ENCODE data around the gene INVS. TPM values are rescaled to one million over a fixed set of nuclear protein-coding genes. Genes with fewer than 3 reads are reported as not detected.

INVS gene
- total RNA-seq, 1 donor from 2014 or later: 24.0 TPM

- no peaks in the 10 kb centered on the region for H3K9me3 Mint-ChIP-seq
- no peak overlapping the region for H3K4me3 Mint-ChIP-seq
- no peak overlapping the region for H3K27ac Mint-ChIP-seq
- TF ChIP-seq, protein P1, sequence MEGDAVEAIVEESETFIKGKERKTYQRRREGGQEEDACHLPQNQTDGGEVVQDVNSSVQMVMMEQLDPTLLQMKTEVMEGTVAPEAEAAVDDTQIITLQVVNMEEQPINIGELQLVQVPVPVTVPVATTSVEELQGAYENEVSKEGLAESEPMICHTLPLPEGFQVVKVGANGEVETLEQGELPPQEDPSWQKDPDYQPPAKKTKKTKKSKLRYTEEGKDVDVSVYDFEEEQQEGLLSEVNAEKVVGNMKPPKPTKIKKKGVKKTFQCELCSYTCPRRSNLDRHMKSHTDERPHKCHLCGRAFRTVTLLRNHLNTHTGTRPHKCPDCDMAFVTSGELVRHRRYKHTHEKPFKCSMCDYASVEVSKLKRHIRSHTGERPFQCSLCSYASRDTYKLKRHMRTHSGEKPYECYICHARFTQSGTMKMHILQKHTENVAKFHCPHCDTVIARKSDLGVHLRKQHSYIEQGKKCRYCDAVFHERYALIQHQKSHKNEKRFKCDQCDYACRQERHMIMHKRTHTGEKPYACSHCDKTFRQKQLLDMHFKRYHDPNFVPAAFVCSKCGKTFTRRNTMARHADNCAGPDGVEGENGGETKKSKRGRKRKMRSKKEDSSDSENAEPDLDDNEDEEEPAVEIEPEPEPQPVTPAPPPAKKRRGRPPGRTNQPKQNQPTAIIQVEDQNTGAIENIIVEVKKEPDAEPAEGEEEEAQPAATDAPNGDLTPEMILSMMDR (conservative IDR thresholded peaks at IDR 0.05): no peak
- H3K27me3 Mint-ChIP-seq: no peaks in the 10 kb centered on the region
- peaks cover 42% of the 10 kb centered on the region for H3K36me3 Mint-ChIP-seq
- H3K4me1 Mint-ChIP-seq (ENCODE audit: unreplicated experiment): peaks cover 4% of the 10 kb centered on the region
- no peak for DNase-seq (ENCODE audit: extremely low spot score, unreplicated experiment)
These were observed 195.3 kb downstream of the INVS start for GRCh38 chr9:100294341-100294740.

DNA sequence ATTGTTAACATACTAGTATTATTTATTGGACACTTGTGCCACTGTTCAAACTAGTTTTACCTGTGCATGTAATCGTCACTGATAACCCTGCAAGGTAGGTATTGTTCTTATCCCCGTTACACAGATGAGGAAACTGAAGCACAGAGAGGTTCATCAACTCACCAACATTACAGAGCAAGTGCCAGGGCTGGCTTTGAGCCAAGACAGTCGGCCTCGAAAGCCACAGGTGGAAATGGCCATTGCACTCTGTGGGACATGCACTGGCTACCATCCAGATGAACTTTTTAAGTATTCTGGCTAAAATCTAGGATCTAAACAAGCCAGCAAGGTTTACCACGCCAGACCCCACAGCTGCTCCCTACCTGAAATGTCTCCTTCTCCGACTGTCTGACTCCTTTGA is 195.8 kb downstream of the INVS start:
- Mint-ChIP-seq H3K4me3 (no peak overlapping the region), H3K27ac (no peak overlapping the region), H3K36me3 (peaks cover 40% of the 10 kb centered on the region), H3K4me1 (ENCODE audit: unreplicated experiment) (peaks cover 4% of the 10 kb centered on the region), H3K9me3 (no peaks in the 10 kb centered on the region), H3K27me3 (no peaks in the 10 kb centered on the region)
- no peak for DNase-seq (ENCODE audit: extremely low spot score, unreplicated experiment)
- TF ChIP-seq, protein P1 (conservative IDR thresholded peaks at IDR 0.05): no peak

DNA sequence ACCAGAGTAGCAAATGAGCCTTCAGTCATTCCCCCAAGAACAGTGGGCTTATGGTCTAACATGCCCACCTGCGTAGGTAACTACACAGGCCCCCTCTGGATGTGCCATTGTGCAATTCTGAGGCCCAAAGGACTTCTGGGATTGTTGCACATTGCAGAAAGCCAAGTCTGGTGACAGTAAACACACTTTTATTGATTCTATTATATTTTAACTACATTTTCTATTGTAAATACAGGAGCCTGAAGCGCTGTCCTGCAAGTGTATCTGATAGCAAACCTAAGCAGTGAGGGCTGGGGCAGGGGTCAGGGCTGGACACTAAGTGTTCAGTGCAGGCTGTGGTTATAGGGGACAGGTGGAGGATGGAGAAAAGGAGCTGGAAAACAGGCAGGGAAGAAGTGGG is 196.2 kb downstream of the INVS start:
- H3K27ac Mint-ChIP-seq: peak overlapping the region; percentile 4
- H3K27me3 Mint-ChIP-seq: no peaks in the 10 kb centered on the region
- H3K9me3 Mint-ChIP-seq: no peaks in the 10 kb centered on the region
- peaks cover 36% of the 10 kb centered on the region for H3K36me3 Mint-ChIP-seq
- TF ChIP-seq, protein P1 (conservative IDR thresholded peaks at IDR 0.05): no peak
- peaks cover 4% of the 10 kb centered on the region for H3K4me1 Mint-ChIP-seq (ENCODE audit: unreplicated experiment)
- H3K4me3 Mint-ChIP-seq: no peak overlapping the region
- DNase-seq (ENCODE audit: extremely low spot score, unreplicated experiment): no peak

GRCh38 chr9:100296407-100296806 is 197.4 kb downstream of the INVS start:
- H3K9me3 Mint-ChIP-seq: no peaks in the 10 kb centered on the region
- H3K4me1 Mint-ChIP-seq (ENCODE audit: unreplicated experiment): peaks cover 4% of the 10 kb centered on the region
- peaks cover 36% of the 10 kb centered on the region for H3K36me3 Mint-ChIP-seq
- no peak overlapping the region for H3K4me3 Mint-ChIP-seq
- no peak overlapping the region for H3K27ac Mint-ChIP-seq
- TF ChIP-seq, protein P1 (conservative IDR thresholded peaks at IDR 0.05): no peak
- no peaks in the 10 kb centered on the region for H3K27me3 Mint-ChIP-seq
- no peak for DNase-seq (ENCODE audit: extremely low spot score, unreplicated experiment)

DNA sequence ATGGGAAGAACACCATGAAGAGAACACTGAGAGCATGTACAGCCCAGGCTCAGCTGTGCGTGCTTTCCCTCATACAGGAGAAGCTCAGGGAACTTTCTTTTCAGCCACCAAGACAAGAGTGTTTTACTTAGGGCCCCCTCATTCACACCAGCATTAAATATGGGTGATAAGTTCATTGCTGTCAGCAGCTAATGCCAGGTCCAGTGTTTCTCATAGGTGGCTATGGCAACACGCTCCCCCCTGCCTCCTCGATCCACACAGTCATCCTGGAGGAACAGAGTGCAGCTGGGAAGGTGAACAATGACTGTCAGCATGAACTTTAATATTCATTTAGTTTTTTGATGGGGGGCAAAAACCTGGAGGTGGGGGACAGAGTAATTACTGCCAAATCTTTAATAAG is 199.3 kb downstream of the INVS start:
- no peak overlapping the region for H3K4me3 Mint-ChIP-seq
- no peaks in the 10 kb centered on the region for H3K9me3 Mint-ChIP-seq
- no peaks in the 10 kb centered on the region for H3K27me3 Mint-ChIP-seq
- H3K36me3 Mint-ChIP-seq: peaks cover 39% of the 10 kb centered on the region
- no peak overlapping the region for H3K27ac Mint-ChIP-seq
- peaks cover 4% of the 10 kb centered on the region for H3K4me1 Mint-ChIP-seq (ENCODE audit: unreplicated experiment)
- TF ChIP-seq, protein P1 (conservative IDR thresholded peaks at IDR 0.05): no peak
- DNase-seq (ENCODE audit: extremely low spot score, unreplicated experiment): no peak

GRCh38 chr9:100303747-100304146 is 204.7 kb downstream of the INVS start:
- Mint-ChIP-seq H3K4me1 (ENCODE audit: unreplicated experiment) (no peaks in the 10 kb centered on the region), H3K9me3 (no peaks in the 10 kb centered on the region), H3K4me3 (no peak overlapping the region), H3K27ac (no peak overlapping the region), H3K27me3 (no peaks in the 10 kb centered on the region), H3K36me3 (peaks cover 68% of the 10 kb centered on the region)
- no peak for DNase-seq (ENCODE audit: extremely low spot score, unreplicated experiment)
- TF ChIP-seq, protein P1 (conservative IDR thresholded peaks at IDR 0.05): no peak

Data from type B pancreatic cell (in vitro differentiated cells).